Activated B cell treated with CpG ODN at 0.5 μM for 24 hours (primary cell): ENCODE results near the gene KCNQ1OT1. TPM values are rescaled to one million over a fixed set of nuclear protein-coding genes. Genes with fewer than 3 reads are reported as not detected.

Experiments
- ATAC-seq: fragments of 200-7000 bp; cut with Tn5 transposase; one replicate; pipeline ENCODE4 v1.10.0; 2021; ENCODE audit warnings: low read depth, mild to moderate bottlenecking, moderate library complexity
- CTCF ChIA-PET: fragments of 350-600 bp; sonication (Branson Sonifier 250); formaldehyde crosslinking; loops from one replicate; lab custom pipeline; 2021; ENCODE audit warnings: antibody characterized with exemption; lab: Charles Lee
- POLR2A ChIA-PET: fragments of 350-600 bp; sonication (Branson Sonifier 250); formaldehyde crosslinking; loops from one replicate; lab custom pipeline; 2021; ENCODE audit warnings: antibody characterized with exemption; lab: Charles Lee
- DNase-seq: peaks from one replicate; pipeline ENCODE4 v3.0.0; 2022
- H3K27ac Mint-ChIP-seq: one replicate; pipeline ENCODE4 v1.8.0; 2020; ENCODE audit warnings: mixed read lengths
- H3K27me3 Mint-ChIP-seq: one replicate; pipeline ENCODE4 v1.8.0; 2021; ENCODE audit warnings: mixed read lengths
- H3K36me3 Mint-ChIP-seq: one replicate; pipeline ENCODE4 v1.8.0; 2021; ENCODE audit warnings: low read depth, mixed read lengths
- H3K4me1 Mint-ChIP-seq: one replicate; pipeline ENCODE4 v1.8.0; 2021; ENCODE audit warnings: mixed read lengths
- H3K4me3 Mint-ChIP-seq: one replicate; pipeline ENCODE4 v1.8.0; 2020; ENCODE audit warnings: mild to moderate bottlenecking, mixed read lengths
- H3K9me3 Mint-ChIP-seq: one replicate; pipeline ENCODE4 v1.8.0; 2020; ENCODE audit warnings: mixed read lengths
- CTCF ChIP-seq: fragments of 200-600 bp; IDR thresholded peaks from one replicate; pipeline ENCODE4 v1.8.0; 2022; ENCODE audit warnings: antibody characterized with exemption, mild to moderate bottlenecking
- intact Hi-C: fragments of 100-400 bp; cut with micrococcal nuclease; formaldehyde crosslinking; loops from one replicate; pipeline ENCODE4 v1.15.1; 2024
- total RNA-seq: library from RNA; stranded (reverse); gene quantifications from 2 replicates; pipeline ENCODE4 v1.2.3, GENCODE V29; 2022

KCNQ1OT1 gene
- total RNA-seq, 1 donor from 2014 or later = 1.2 TPM

GRCh38 chr11:2666401-2666741 is 33.4 kb downstream of the KCNQ1OT1 start:
- no peak for DNase-seq
- POLR2A ChIA-PET = no interaction called here

GRCh38 chr11:2665526-2666400 is 34.0 kb downstream of the KCNQ1OT1 start:
- H3K4me3 Mint-ChIP-seq = no peak overlapping the region
- H3K36me3 Mint-ChIP-seq = peaks cover 21% of the 10 kb centered on the region
- TF ChIP-seq CTCF = no peak
- ChIA-PET POLR2A (no interaction called here), CTCF (no interaction called here)
- DNase-seq = no peak
- H3K4me1 Mint-ChIP-seq = peaks cover 2% of the 10 kb centered on the region
- no peaks in the 10 kb centered on the region for H3K9me3 Mint-ChIP-seq
- intact Hi-C loops = no loop called here
- no peak overlapping the region for H3K27ac Mint-ChIP-seq
- no peaks in the 10 kb centered on the region for H3K27me3 Mint-ChIP-seq
- ATAC-seq = no peak

More at GRCh38 chr11:2666401-2666741, 33.4 kb downstream of the KCNQ1OT1 start:
- ATAC-seq = no peak
- no peak for TF ChIP-seq CTCF
- CTCF ChIA-PET = no interaction called here
- H3K4me1 Mint-ChIP-seq = peaks cover 2% of the 10 kb centered on the region
- intact Hi-C loops = no loop called here
- H3K27ac Mint-ChIP-seq = no peak overlapping the region
- H3K36me3 Mint-ChIP-seq = peaks cover 17% of the 10 kb centered on the region
- no peak overlapping the region for H3K4me3 Mint-ChIP-seq
- no peaks in the 10 kb centered on the region for H3K27me3 Mint-ChIP-seq
- no peaks in the 10 kb centered on the region for H3K9me3 Mint-ChIP-seq

GRCh38 chr11:2664791-2665525 is 34.8 kb downstream of the KCNQ1OT1 start:
- no peak for TF ChIP-seq CTCF
- no peaks in the 10 kb centered on the region for H3K4me1 Mint-ChIP-seq
- no peak for ATAC-seq
- POLR2A ChIA-PET = no interaction called here
- DNase-seq = no peak
- intact Hi-C loops = no loop called here
- H3K4me3 Mint-ChIP-seq = no peak overlapping the region
- H3K27ac Mint-ChIP-seq = no peak overlapping the region
- peaks cover 27% of the 10 kb centered on the region for H3K36me3 Mint-ChIP-seq
- no peaks in the 10 kb centered on the region for H3K27me3 Mint-ChIP-seq
- peaks cover 4% of the 10 kb centered on the region for H3K9me3 Mint-ChIP-seq
- CTCF ChIA-PET = no interaction called here

GRCh38 chr11:2664376-2664775 is 35.4 kb downstream of the KCNQ1OT1 start:
- Mint-ChIP-seq H3K36me3 (peaks cover 31% of the 10 kb centered on the region), H3K4me3 (no peak overlapping the region), H3K27ac (no peak overlapping the region), H3K4me1 (no peaks in the 10 kb centered on the region), H3K27me3 (no peaks in the 10 kb centered on the region), H3K9me3 (peaks cover 4% of the 10 kb centered on the region)
- TF ChIP-seq CTCF = no peak
- ATAC-seq (no peak), DNase-seq (no peak)
- POLR2A ChIA-PET = no interaction called here
- intact Hi-C loops = no loop called here
- CTCF ChIA-PET = no interaction called here

- H3K27ac Mint-ChIP-seq = no peak overlapping the region
- DNase-seq (no peak), ATAC-seq (no peak)
- peaks cover 35% of the 10 kb centered on the region for H3K36me3 Mint-ChIP-seq
- intact Hi-C loops = no loop called here
- CTCF ChIA-PET = no interaction called here
- no peak overlapping the region for H3K4me3 Mint-ChIP-seq
- H3K9me3 Mint-ChIP-seq = peaks cover 4% of the 10 kb centered on the region
- no peaks in the 10 kb centered on the region for H3K27me3 Mint-ChIP-seq
- POLR2A ChIA-PET = no interaction called here
- H3K4me1 Mint-ChIP-seq = no peaks in the 10 kb centered on the region
- no peak for TF ChIP-seq CTCF
Measured at GRCh38 chr11:2663915-2664314, 35.9 kb downstream of the KCNQ1OT1 start.
